ENCODE measurements around the gene COPG1.
A peak's percentile ranks its signal among the peaks of the same experiment; 100 is the strongest.
"Not testable (repeated sequence)": the region's sequence is repeated elsewhere in the genome, so short reads cannot be mapped to it uniquely, and the experiment has no call there.

The COPG1 gene

DNA sequence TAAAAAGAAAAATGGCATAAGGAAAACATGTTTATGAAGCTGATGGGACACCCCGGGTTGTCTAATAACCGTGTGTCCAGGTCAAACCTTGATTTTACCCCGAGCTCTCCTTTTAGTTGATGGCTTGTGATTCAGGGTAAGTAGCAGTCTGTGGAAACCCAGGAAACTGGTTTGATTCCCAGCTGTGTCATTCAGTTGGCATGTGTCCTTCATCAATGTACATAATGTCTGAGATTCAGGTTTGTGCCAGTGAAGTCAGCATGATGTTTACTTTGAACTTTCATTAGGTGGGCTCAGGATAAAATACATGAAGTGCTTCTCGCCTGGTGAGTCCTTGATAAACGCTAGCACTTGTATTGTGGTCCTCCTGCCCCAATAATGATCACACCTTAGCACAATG, 4.3 kb upstream of the COPG1 start:
- DNase-seq (ENCODE audit: low read depth in 2 of 2) = no peak

- DNase-seq (ENCODE audit: low read depth in 2 of 2) = peak; percentile 50 to 56
Measured at GRCh38 chr3:129245641-129246306, 3.6 kb upstream of the COPG1 start.

- DNase-seq (ENCODE audit: low read depth in 2 of 2) = no peak
Measured at GRCh38 chr3:129246636-129247035, 2.8 kb upstream of the COPG1 start.

DNA sequence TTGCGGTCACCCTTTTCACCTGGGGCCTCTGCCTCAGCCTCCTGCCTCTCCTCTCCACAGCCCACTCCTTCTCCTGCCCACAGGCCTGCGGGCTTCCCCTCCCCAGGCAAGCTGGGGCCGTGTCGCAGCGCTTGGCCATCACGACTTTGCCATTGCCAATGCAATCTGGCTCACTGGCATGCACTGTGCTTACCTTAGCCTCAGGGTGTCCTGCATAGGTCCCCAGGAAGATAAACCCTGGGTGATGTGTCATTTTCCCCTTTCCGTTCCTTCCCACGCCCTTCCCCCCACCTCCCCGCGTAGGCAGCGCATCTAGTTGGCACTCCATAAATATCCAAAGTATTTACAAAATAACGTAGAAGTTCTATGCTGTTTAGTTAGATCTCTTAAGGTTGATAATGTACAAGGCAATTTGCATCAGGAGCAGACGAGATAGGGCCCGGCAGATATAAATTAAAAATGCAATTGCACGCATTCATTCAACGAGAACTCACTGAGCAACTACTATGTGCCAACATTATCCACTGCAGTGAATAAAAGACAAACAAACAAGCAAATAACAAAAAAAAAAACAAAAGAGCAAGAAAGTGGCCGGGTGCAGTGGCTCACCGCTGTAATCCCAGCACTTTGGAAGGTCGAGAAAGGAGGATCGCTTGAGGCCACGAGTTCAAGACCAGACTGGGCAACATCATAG, 973 bp upstream of the COPG1 start:
- DNase-seq (ENCODE audit: low read depth in 2 of 2) = no peak

GRCh38 chr3:129252748-129253147, 3.3 kb downstream of the COPG1 start:
- DNase-seq (ENCODE audit: low read depth in 2 of 2) = no peak

DNA sequence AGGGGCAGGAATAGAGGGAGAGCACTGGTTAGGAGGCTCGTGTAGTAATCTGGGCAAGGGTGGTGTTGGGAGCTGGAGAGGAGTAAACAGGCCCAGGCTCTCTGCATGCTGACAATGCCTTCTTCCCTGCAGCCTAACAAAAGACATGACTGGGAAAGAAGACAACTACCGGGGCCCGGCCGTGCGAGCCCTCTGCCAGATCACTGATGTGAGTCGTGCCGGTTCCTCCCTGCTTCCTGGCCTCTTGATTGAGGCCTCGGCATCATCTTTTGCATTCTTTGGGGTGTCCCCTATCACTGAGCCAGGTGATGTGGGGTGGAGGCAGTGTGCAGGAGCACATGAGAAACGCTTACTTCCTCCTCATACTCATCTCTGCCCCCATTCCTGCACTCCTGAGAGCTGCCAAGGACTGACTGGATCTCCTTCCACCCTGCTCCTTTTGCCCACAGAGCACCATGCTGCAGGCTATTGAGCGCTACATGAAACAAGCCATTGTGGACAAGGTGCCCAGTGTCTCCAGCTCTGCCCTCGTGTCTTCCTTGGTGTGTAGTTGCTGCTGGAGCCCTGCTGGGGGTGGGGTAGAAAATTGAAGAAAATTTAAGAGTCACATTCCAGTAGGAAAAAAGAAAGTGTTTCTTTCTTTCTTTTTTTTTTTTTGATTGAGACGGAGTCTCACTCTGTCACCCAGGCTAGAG, 5.3 kb downstream of the COPG1 start:
- DNase-seq (ENCODE audit: low read depth in 2 of 2) = no peak

DNA sequence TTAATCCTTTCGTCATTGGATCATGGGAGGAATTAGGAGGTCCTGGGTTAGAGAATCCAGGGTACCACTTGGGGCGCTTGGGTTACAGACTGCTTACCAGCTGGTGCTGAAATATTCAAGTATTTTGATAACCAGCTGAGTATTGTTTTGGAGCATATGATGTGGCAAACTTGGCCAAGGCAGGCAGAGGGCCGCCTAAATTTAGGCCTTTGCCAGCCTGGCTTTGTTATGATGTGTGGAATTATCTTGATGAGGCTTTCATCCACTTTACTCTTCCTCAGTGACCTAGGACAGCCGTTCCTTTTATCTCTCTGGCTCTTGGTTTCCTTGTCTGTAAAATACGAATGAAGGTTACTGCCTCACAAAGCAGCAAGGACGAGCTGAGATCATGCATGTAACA, 6.9 kb downstream of the COPG1 start:
- DNase-seq (ENCODE audit: low read depth in 2 of 2) = no peak

- DNase-seq (ENCODE audit: low read depth in 2 of 2) = no peak
Measured at GRCh38 chr3:129257609-129258008, 8.2 kb downstream of the COPG1 start.

DNA sequence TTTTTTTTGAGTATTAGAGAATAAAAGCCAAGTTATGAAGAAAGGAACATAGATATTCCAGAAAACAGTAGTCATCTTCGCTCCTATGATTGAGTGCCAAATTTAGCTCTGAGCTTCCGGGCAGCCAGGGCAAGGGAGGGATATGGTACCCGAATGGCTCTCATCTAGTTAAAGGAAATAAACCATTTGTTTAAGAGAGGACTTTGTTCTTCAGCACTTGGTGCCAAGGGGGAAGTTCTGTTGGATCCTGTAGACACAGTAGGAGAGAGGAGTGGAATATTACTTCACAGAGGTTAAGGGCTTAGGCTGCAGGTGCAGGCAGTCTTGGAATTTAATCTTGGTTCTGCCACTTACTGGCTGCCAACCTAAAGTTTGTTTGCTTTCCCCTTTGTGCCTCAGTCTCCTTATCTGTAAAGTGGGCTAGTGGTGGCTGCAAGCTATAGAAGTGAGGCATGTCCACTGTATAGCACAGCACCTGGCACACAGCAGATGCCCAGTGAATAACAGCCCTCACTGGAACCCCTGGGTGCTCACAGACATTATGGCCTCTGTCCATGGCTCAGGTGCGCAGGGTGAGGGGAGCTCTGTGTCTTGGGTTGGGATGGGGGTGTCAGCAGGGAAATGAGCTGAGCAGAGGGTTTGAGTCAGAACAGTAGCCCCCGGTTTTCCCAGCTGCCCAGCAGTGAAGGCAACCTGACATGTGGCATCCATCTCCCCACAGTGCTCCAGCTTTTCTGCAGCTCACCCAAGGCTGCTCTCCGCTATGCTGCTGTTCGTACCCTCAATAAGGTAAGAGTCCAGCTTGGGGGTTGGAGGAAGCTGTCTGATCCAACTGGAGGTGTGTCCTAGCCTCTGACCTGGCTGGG, 10.4 kb downstream of the COPG1 start:
- no peak for DNase-seq (ENCODE audit: low read depth in 2 of 2)

GRCh38 chr3:129260606-129261005, 11.2 kb downstream of the COPG1 start:
- no peak for DNase-seq (ENCODE audit: low read depth in 2 of 2)

DNA sequence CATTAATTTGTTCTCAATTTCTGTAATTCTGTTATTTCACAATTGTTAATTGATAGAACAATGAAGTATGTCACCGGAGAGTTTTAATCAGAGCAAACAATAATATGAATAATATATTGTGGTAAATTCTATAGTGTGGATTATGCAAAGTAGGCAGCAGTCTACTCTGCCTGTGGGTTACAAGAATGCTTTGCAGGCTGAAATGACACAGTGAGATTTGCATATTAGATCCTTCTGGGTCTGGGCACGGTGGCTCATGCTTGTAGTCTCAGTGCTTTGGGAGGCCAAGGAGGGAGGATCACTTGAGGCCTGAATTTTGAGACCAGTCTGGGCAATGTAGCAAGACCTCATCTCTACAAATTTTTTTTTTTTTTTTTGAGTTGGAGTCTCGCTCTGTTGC, 12.5 kb downstream of the COPG1 start:
- no peak for DNase-seq (ENCODE audit: low read depth in 2 of 2)

- no peak for DNase-seq (ENCODE audit: low read depth in 2 of 2)
Measured at GRCh38 chr3:129263161-129263910, 13.9 kb downstream of the COPG1 start.

- DNase-seq (ENCODE audit: low read depth in 2 of 2) = not testable (repeated sequence)
Measured at GRCh38 chr3:129264994-129265393, 15.6 kb downstream of the COPG1 start.

DNA sequence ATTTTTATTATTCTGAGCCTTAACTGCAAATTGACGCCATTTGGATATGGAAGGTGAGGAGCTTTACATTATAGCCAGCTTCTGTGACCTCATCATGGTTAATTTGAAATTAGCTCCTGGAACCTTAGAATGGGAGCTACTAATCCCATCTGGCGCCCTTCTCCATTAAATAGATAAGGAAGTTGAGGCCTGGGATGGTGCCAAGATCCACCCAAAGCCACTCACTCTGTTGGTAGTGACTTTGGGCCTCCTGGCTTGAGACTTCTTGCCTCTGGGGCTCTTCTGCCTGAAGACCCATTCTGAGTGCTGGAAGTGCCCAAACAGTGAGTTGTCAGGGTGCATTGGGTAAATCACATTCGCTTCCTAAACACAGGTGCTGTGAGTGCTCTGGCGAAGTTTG, 17.2 kb downstream of the COPG1 start:
- DNase-seq (ENCODE audit: low read depth in 2 of 2) = no peak

- no peak for DNase-seq (ENCODE audit: low read depth in 2 of 2)
Measured at GRCh38 chr3:129268396-129268795, 19.0 kb downstream of the COPG1 start.

DNA sequence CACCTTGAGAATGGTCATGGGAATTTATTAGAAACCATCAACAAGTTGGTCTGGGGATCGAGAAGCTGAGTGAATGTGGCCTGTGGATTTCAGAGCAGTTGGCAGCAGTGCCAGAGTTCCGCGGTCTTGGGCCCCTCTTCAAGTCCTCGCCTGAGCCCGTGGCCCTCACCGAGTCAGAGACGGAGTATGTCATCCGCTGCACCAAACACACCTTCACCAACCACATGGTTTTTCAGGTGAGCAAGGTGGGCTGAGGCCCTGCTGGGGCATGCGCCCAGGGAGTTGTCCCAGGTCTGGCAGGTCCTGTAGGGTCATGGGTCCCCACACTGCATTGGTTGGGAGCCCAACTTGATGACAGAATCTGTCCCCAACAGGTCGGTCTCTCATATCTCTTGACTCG, 22.3 kb downstream of the COPG1 start:
- no peak for DNase-seq (ENCODE audit: low read depth in 2 of 2)

- no peak for DNase-seq (ENCODE audit: low read depth in 2 of 2)
Measured at GRCh38 chr3:129276385-129276784, 27.0 kb downstream of the COPG1 start.

DNA sequence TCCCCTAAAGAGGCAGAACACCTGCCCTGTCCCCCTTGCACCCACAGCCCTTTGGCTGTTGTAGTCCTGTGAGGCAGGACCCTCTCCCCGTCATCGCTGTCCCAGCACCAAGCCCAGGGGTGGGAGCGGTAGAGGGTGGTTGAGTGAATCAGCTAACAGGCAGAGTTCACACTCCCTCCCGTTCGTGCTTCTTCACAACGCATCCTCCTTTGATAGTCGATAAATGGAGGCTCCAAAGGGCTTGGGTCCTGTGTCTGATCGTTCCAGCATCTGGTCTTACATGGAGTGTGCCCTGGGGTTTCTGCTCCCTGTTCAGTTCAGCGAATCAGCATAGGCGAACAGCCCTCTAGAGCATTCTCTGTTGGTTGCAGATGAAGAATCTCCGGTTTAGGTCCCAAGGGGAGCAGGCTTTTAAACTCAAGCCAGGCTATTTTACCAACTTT, 28.4 kb downstream of the COPG1 start:
- DNase-seq (ENCODE audit: low read depth in 2 of 2) = no peak

- peak; percentile 86 to 91 for DNase-seq (ENCODE audit: low read depth in 2 of 2)
Measured at GRCh38 chr3:129278439-129278965, 29.1 kb downstream of the COPG1 start, which contains the start of gene HMCES. Gene HMCES (plus strand): TSS chr3:129278870. CDS start chr3:129279733, 863 bp downstream.

GRCh38 chr3:129278966-129279906, 29.8 kb downstream of the COPG1 start:
- DNase-seq (ENCODE audit: low read depth in 2 of 2) = peak; percentile 43 to 49
